IgD-negative memory B cell (primary cell): Measurements from ENCODE around the gene SMYD4. TPM values are rescaled to one million over a fixed set of nuclear protein-coding genes. Genes with fewer than 3 reads are reported as not detected.
"Not testable (repeated sequence)": the region's sequence is repeated elsewhere in the genome, so short reads cannot be mapped to it uniquely, and the experiment has no call there.

Experiments
- H3K27ac Mint-ChIP-seq, 3 donors: one replicate each; pipeline ENCODE4 v1.8.0; 2020 to 2022; ENCODE audit warnings: mild to moderate bottlenecking in 3 of 3, mixed read lengths in 3 of 3, moderate library complexity in 1 of 3
- H3K27me3 Mint-ChIP-seq: one replicate; pipeline ENCODE4 v1.8.0; 2021; ENCODE audit warnings: mixed read lengths
- H3K36me3 Mint-ChIP-seq: one replicate; pipeline ENCODE4 v1.8.0; 2020; ENCODE audit warnings: mild to moderate bottlenecking, mixed read lengths
- H3K4me1 Mint-ChIP-seq, 3 donors: one replicate each; pipeline ENCODE4 v1.8.0; 2020 to 2022; ENCODE audit warnings: mixed read lengths in 3 of 3, mild to moderate bottlenecking in 1 of 3
- H3K4me3 Mint-ChIP-seq, 4 donors: one replicate each; pipeline ENCODE4 v1.8.0; 2020 to 2022; ENCODE audit warnings: mild to moderate bottlenecking in 4 of 4, mixed read lengths in 4 of 4, moderate library complexity in 3 of 4
- H3K9me3 Mint-ChIP-seq, 3 donors: one replicate each; pipeline ENCODE4 v1.8.0; 2020 to 2021; ENCODE audit warnings: mixed read lengths in 3 of 3, mild to moderate bottlenecking in 1 of 3
- polyA plus RNA-seq: library from polyadenylated mRNA; unstranded; fragments of 300-500 nt; fragmentation: Illumina TruSeq; gene quantifications from one replicate; pipeline ENCODE4 v1.2.3, GENCODE V29; 2021

The SMYD4 gene
- polyA plus RNA-seq, 1 donor from 2014 or later = 12.7 TPM

DNA sequence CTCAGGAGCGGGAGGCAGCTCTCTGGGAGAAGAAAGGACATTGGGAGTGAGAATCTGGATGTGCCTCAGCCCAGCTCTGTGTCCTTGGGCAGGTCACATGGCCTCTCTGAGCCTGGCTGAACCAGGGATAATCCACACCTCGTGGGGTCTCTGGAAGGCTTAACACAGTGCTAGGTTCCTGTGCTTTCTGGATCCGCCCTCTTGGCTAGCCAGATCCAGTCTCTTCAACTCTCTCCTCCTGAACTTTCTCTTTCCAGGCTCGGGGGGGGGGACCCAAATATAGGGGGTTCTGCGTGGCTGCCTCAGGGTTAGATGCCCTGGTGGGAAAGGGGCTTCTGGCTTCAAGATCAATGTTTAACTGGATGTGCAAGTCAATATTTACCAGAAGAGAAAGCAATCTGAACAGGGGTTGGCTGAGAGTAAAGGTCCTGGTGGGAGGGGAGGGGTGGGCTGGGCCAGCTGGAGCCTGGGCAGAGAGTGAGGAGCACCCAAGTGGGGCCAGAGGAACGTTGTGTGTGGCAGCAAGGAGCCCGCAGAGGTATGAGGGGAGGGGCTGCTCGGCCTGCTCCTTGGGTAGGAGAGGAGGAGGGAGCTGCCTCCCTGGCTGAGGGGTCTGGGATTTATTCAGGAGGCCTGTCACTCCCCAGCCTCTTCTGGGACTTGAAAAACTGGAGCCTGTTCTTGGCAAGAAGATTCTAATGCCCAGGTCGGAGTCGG is 87.2 kb downstream of the SMYD4 start, which contains the start of gene SERPINF2:
Gene SERPINF2, plus strand, starts transcription at position 501 of the 717 bp plus-strand sequence. CDS start 2,125 bp downstream, outside the sequence.
- Mint-ChIP-seq H3K4me1 (no peaks in the 10 kb centered on the region), H3K4me3 (no peak within 1 kb of the TSS), H3K27me3 (peaks cover 1% of the 10 kb centered on the region), H3K36me3 (no peaks in the 10 kb centered on the region), H3K9me3 (no peaks in the 10 kb centered on the region), H3K27ac (peak within 1 kb of the TSS in 1 of 3 donors; percentile 19)

DNA sequence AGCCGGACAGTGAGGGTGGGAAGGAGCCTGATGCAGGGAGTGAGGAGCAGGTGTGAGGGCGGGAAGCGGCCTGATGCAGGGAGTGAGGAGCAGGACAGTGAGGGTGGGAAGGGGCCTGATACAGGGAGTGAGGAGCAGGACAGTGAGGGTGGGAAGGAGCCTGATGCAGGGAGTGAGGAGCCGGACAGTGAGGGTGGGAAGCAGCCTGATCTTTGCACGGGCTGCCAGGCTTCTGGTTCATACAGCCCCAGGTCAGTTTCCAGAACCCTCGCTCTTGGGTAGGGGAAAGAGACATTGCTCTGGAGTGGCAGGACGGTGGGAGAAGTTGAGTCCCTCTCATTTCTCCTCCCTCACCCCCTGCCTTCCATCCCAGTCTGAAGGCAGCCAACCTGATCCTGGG is 87.8 kb downstream of the SMYD4 start:
- H3K36me3 Mint-ChIP-seq, H3K27ac Mint-ChIP-seq, H3K4me1 Mint-ChIP-seq, H3K4me3 Mint-ChIP-seq, H3K27me3 Mint-ChIP-seq, H3K9me3 Mint-ChIP-seq: not testable (repeated sequence)

DNA sequence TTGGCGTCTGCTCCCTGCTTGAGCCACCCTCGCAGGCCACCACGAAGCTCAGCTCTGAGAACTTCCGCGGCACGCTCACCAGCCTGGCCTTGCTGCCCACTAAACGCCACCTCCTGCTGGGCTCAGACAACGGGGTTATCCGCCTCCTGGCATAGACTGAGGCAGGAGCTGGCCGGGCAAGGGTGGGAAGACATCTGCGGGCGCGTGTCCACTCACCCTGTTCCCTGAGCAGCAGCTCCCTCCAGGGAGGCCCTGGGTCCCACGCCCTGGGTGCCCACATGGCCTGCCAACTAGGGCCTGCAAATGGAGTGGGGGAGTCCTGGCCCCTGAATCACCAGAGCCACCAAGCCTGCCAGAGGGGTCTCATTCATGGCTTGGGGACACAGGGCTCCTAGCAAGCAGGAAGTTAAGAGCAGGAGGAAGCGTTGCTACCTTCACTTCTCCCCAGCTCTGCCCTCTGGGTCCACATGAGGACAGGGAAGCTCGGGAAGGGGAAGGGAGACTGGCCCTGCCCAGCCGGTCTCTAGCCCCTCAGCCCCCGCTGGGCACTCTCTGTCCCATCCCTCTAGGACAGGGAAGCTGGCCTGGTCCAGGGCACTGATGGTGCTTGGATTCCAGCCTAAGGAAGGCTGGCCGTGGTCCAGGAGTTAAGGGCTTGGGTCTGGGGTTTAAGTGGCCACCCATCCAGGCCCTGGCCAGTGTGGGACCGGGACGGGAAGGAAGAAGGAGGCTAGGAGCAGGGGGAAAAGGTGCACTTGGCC is 92.0 kb downstream of the SMYD4 start:
- peaks cover 8% of the 10 kb centered on the region for H3K36me3 Mint-ChIP-seq
- H3K27ac Mint-ChIP-seq = no peak overlapping the region
- H3K4me1 Mint-ChIP-seq = peaks cover 5 to 9% (median 7%) of the 10 kb centered on the region in 3 donors
- H3K9me3 Mint-ChIP-seq = no peaks in the 10 kb centered on the region
- H3K27me3 Mint-ChIP-seq = no peaks in the 10 kb centered on the region
- H3K4me3 Mint-ChIP-seq = no peak overlapping the region

- Mint-ChIP-seq H3K27ac (no peak overlapping the region), H3K36me3 (peaks cover 8% of the 10 kb centered on the region), H3K4me3 (no peak overlapping the region), H3K27me3 (no peaks in the 10 kb centered on the region), H3K9me3 (no peaks in the 10 kb centered on the region), H3K4me1 (peaks cover 5 to 11% (median 9%) of the 10 kb centered on the region in 3 donors)
Measured at GRCh38 chr17:1736348-1737281, 93.1 kb downstream of the SMYD4 start.

DNA sequence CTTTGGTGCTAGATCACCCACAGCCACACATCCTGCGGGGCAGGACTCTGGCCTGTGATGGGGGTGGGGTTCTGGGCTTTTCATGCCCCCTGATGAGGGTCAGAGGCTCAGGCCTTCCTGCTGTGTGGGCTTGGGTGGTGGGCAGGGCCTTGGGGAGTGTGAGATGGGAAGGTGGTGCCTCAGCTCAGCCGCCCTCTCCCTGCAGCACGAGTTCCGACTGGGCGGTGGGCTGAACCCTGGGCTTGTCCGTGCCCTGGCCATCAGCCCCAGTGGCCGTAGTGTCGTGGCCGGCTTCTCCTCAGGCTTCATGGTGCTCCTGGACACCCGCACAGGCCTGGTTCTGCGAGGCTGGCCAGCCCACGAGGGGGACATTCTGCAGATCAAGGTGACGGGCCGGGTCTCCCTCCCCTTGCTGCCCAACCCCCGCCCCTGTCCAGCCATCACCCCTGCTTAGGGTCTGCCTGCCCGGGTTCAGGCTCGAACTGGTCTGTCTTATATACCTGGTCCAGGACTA is 93.8 kb downstream of the SMYD4 start:
- Mint-ChIP-seq H3K4me1 (peaks cover 5 to 11% (median 9%) of the 10 kb centered on the region in 3 donors), H3K9me3 (no peaks in the 10 kb centered on the region), H3K4me3 (peak overlapping the region in 1 of 4 donors; percentile 8), H3K27me3 (no peaks in the 10 kb centered on the region), H3K36me3 (peaks cover 8% of the 10 kb centered on the region), H3K27ac (no peak overlapping the region)

DNA sequence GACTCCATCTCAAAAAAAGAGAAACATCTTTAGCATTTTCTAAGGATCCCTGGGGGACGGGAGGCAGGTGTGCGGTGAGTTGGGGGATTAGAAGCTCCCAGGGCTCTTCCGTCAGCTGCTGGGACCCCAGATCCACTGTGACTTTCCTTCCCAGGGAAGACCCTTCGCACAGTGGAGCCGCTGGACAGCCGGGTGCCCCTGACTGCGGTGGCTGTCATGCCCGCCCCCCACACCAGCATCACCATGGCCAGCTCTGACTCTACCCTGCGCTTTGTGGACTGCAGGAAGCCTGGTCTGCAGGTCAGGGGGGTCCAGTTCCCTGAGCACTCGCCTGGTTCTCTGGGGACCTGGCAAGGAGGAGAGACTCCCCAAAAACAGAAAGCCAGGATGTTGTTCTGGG is 94.3 kb downstream of the SMYD4 start:
- Mint-ChIP-seq H3K9me3 (no peaks in the 10 kb centered on the region), H3K4me1 (peaks cover 5 to 11% (median 9%) of the 10 kb centered on the region in 3 donors), H3K27ac (no peak overlapping the region), H3K4me3 (peak overlapping the region in 2 of 4 donors; percentile 8 to 32), H3K27me3 (no peaks in the 10 kb centered on the region), H3K36me3 (peaks cover 8% of the 10 kb centered on the region)

- H3K27me3 Mint-ChIP-seq = no peaks in the 10 kb centered on the region
- peak overlapping the region; percentile 32 to 85 (median 52) for H3K4me3 Mint-ChIP-seq
- peaks cover 5 to 17% (median 16%) of the 10 kb centered on the region in 3 donors for H3K4me1 Mint-ChIP-seq
- H3K27ac Mint-ChIP-seq = peak overlapping the region; percentile 39 to 81 (median 57)
- H3K9me3 Mint-ChIP-seq = no peaks in the 10 kb centered on the region
- peaks cover 8% of the 10 kb centered on the region for H3K36me3 Mint-ChIP-seq
Measured at GRCh38 chr17:1733759-1734158, 95.9 kb downstream of the SMYD4 start.

DNA sequence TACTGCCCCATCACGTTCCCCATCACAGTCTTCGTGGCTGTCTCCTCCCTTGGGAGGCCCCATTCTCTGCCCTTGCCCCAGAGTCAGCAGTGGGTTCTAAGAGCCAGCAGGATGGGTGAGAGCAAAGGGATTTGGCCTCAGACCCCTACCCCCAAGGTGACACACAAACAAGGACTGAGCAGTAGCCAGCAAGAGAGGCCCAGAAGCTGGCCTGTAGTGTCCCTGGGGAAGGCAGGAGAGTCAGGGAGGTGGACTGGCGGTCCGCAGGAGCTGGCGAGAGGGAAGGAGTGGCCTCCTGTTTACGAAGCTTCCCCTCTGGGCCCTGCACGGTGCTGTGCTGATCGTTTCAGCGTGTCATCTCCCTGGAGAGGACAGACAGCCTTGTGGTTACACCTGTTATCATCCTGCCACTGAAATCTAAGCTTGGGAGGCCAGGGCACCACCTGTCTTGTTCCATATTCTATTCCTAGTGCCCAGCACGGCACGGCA is 96.8 kb downstream of the SMYD4 start:
- Mint-ChIP-seq H3K4me3 (peak overlapping the region in 3 of 4 donors; percentile 2 to 51 (median 38)), H3K27ac (peak overlapping the region; percentile 69 to 94 (median 80)), H3K36me3 (peaks cover 8% of the 10 kb centered on the region), H3K4me1 (peaks cover 5 to 22% (median 18%) of the 10 kb centered on the region in 3 donors), H3K27me3 (no peaks in the 10 kb centered on the region), H3K9me3 (no peaks in the 10 kb centered on the region)

GRCh38 chr17:1732241-1732832 is 97.4 kb downstream of the SMYD4 start:
- Mint-ChIP-seq H3K27ac (peak overlapping the region; percentile 69 to 94 (median 80)), H3K36me3 (peaks cover 8% of the 10 kb centered on the region), H3K9me3 (no peaks in the 10 kb centered on the region)

DNA sequence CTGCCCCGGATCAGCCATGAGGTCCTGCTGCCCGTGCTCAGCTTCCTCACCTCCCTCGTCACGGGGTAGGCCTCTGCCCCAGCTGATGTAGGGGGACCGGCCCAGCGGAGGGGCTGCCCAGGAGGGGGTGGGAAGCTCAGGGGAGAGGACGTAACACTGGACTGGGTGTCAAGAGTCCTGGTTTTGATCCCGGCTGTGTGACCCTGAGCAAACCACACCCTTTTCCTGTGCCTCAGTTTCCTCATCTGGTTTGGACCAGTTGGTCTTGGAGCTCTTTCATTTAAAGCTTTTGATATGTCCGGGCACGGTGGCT is 98.6 kb downstream of the SMYD4 start:
- H3K27me3 Mint-ChIP-seq = no peaks in the 10 kb centered on the region
- H3K36me3 Mint-ChIP-seq = peaks cover 6% of the 10 kb centered on the region
- H3K9me3 Mint-ChIP-seq = no peaks in the 10 kb centered on the region
- peaks cover 5 to 22% (median 18%) of the 10 kb centered on the region in 3 donors for H3K4me1 Mint-ChIP-seq
- peak overlapping the region in 1 of 3 donors; percentile 51 for H3K27ac Mint-ChIP-seq
- H3K4me3 Mint-ChIP-seq = no peak overlapping the region

More at GRCh38 chr17:1732241-1732832, 97.4 kb downstream of the SMYD4 start:
- Mint-ChIP-seq H3K4me3 (peak overlapping the region in 2 of 4 donors; percentile 2 to 38), H3K4me1 (peaks cover 5 to 22% (median 18%) of the 10 kb centered on the region in 3 donors), H3K27me3 (no peaks in the 10 kb centered on the region)

- peaks cover 5 to 24% (median 20%) of the 10 kb centered on the region in 3 donors for H3K4me1 Mint-ChIP-seq
- no peaks in the 10 kb centered on the region for H3K9me3 Mint-ChIP-seq
- peaks cover 4% of the 10 kb centered on the region for H3K36me3 Mint-ChIP-seq
- H3K4me3 Mint-ChIP-seq = no peak overlapping the region
- no peaks in the 10 kb centered on the region for H3K27me3 Mint-ChIP-seq
- peak overlapping the region in 1 of 3 donors; percentile 51 for H3K27ac Mint-ChIP-seq
Measured at GRCh38 chr17:1730326-1731193, 99.1 kb downstream of the SMYD4 start.

DNA sequence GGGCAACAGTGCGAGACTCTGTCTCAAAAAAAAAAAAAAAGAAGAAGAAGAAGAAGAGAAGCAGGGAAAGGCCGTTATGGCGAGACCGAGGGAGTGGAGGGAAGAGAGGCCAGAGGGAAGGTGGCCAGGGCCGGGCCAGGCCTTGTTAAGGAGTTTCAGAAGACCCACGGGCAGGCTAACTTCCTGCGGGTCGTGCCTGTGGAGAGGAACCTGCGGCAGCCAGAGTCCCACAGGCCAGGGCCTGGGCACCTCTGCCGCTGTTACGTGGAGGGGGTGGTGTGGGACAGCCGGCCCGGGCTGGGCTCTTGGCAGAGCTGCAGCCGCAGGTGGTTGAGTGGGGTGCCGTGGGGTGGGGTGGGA is 99.8 kb downstream of the SMYD4 start:
- peaks cover 4% of the 10 kb centered on the region for H3K36me3 Mint-ChIP-seq
- H3K4me1 Mint-ChIP-seq = peaks cover 5 to 24% (median 23%) of the 10 kb centered on the region in 3 donors
- no peaks in the 10 kb centered on the region for H3K9me3 Mint-ChIP-seq
- peak overlapping the region in 3 of 4 donors; percentile 24 to 73 (median 45) for H3K4me3 Mint-ChIP-seq
- peak overlapping the region in 1 of 3 donors; percentile 67 for H3K27ac Mint-ChIP-seq
- no peaks in the 10 kb centered on the region for H3K27me3 Mint-ChIP-seq
